HG03097 (cell line): ENCODE data around the gene TMEM14C.

Source experiments
- ATAC-seq: cut with Tn5 transposase; IDR thresholded peaks from one replicate; pipeline ENCODE4 v1.9.1; 2021; ENCODE audit not compliant: unreplicated experiment, low FRiP score

Gene TMEM14C

GRCh38 chr6:10722820-10723566, at the start of gene TMEM14C:
TSS of gene TMEM14C (plus strand) at chr6:10723070. CDS start at chr6:10724614, 1,544 bp downstream.
- peak; percentile 98 for ATAC-seq

GRCh38 chr6:10676403-10676802, 46.5 kb upstream of the TMEM14C start:
- ATAC-seq: no peak

- ATAC-seq: no peak
Measured at GRCh38 chr6:10678456-10678855, 44.4 kb upstream of the TMEM14C start.

- no peak for ATAC-seq
Measured at GRCh38 chr6:10681795-10682194, 41.1 kb upstream of the TMEM14C start.

GRCh38 chr6:10682355-10682988, 40.4 kb upstream of the TMEM14C start:
- ATAC-seq: no peak

- no peak for ATAC-seq
Measured at GRCh38 chr6:10684618-10685017, 38.3 kb upstream of the TMEM14C start.

GRCh38 chr6:10685092-10685915, 37.6 kb upstream of the TMEM14C start:
- ATAC-seq: no peak

- no peak for ATAC-seq
Measured at GRCh38 chr6:10686901-10687300, 36.0 kb upstream of the TMEM14C start.

- ATAC-seq: no peak
Measured at GRCh38 chr6:10687582-10687981, 35.3 kb upstream of the TMEM14C start.

- ATAC-seq: no peak
Measured at GRCh38 chr6:10690651-10691445, 32.0 kb upstream of the TMEM14C start.

GRCh38 chr6:10692965-10693538, 29.8 kb upstream of the TMEM14C start:
- ATAC-seq: no peak

- peak; percentile 94 for ATAC-seq
Measured at GRCh38 chr6:10694302-10695085, 28.4 kb upstream of the TMEM14C start, which contains the start of the genes C6orf52 and PAK1IP1. TSS of gene C6orf52 (minus strand) at chr6:10694616. CDS start at chr6:10687550, 7,066 bp downstream. TSS of gene PAK1IP1 (plus strand) at chr6:10694972. CDS start at chr6:10694986, 14 bp downstream.

GRCh38 chr6:10695086-10695657, 27.7 kb upstream of the TMEM14C start:
- ATAC-seq: no peak

- no peak for ATAC-seq
Measured at GRCh38 chr6:10696655-10697054, 26.2 kb upstream of the TMEM14C start.

- ATAC-seq: no peak
Measured at GRCh38 chr6:10713962-10714361, 8.9 kb upstream of the TMEM14C start.

- ATAC-seq: no peak
Measured at GRCh38 chr6:10719296-10719963, 3.4 kb upstream of the TMEM14C start.

GRCh38 chr6:10719964-10720264, 3.0 kb upstream of the TMEM14C start:
- no peak for ATAC-seq

- ATAC-seq: no peak
Measured at GRCh38 chr6:10720265-10720959, 2.5 kb upstream of the TMEM14C start.
